ENCODE data around the gene SS18L1. TPM values are rescaled to one million over a fixed set of nuclear protein-coding genes. Genes with fewer than 3 reads are reported as not detected.

Gene SS18L1
- total and polyA plus RNA-seq, 8 donors: 5.5 to 34.8 (median 9.3) TPM

DNA sequence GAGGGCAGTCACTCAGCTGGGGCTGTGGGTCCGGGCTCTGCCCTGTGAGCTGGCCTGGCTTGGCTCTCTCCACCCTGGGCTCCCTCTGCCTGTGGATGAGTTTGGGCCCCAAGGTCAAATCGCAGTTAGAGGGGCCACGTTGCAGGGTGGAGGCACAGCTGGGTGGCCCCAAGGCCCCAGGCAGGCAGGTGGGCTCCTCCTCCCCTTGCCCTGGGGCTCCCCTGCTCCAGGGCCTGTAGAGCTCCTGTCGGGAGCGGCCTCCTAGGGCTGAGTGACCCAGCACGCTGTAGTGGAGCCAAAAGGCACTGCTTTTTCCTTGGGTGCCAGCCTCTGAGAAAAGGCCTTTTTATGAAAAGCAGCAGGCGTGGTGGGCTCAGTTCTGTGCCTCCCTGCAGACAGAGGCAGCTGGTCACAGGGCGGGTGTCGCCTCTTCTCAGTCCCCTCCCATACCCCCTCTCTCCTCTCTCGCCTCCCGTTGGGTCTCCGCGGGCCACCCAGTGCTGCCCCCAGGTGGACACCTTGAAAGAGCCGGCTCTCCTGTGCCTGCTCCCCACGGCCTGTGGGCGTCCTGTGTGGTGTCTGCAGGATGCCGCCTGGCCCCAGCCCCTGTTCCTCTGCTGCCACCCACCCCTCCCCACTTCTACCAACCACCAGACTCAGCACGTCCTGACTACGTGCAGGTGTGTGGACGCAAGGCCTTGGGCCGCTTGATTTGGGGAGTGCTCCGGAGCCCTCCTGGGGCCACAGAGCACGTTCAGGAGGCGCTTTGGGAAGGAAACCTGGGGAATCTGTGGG, 13.2 kb downstream of the SS18L1 start:
- 43 to 50% (median 48%) methylated on average over 18 to 24 of the region's 24 CpGs for WGBS, 5 donors
- no peaks in the 10 kb centered on the region for H3K9me3 ChIP-seq
- peaks cover 14 to 68% (median 62%) of the 10 kb centered on the region in 4 donors for H3K36me3 ChIP-seq
- intact Hi-C loops (cut with DNase I; ENCODE audit: low total_unique reads): no loop called here
- peak; percentile 60 to 86 for DNase-seq
- H3K27me3 ChIP-seq: no peaks in the 10 kb centered on the region
- TF ChIP-seq POLR2A (IDR thresholded peaks at IDR 0.05): no peak
- TF ChIP-seq, protein P1, sequence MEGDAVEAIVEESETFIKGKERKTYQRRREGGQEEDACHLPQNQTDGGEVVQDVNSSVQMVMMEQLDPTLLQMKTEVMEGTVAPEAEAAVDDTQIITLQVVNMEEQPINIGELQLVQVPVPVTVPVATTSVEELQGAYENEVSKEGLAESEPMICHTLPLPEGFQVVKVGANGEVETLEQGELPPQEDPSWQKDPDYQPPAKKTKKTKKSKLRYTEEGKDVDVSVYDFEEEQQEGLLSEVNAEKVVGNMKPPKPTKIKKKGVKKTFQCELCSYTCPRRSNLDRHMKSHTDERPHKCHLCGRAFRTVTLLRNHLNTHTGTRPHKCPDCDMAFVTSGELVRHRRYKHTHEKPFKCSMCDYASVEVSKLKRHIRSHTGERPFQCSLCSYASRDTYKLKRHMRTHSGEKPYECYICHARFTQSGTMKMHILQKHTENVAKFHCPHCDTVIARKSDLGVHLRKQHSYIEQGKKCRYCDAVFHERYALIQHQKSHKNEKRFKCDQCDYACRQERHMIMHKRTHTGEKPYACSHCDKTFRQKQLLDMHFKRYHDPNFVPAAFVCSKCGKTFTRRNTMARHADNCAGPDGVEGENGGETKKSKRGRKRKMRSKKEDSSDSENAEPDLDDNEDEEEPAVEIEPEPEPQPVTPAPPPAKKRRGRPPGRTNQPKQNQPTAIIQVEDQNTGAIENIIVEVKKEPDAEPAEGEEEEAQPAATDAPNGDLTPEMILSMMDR (IDR thresholded peaks at IDR 0.05): peak in 5 of 7 experiments; percentile 34 to 61 (median 45)
- H3K4me1 ChIP-seq: peaks cover 0 to 20% (median 16%) of the 10 kb centered on the region in 4 donors
- no peak overlapping the region for H3K27ac ChIP-seq
- H3K4me3 ChIP-seq: no peak overlapping the region

DNA sequence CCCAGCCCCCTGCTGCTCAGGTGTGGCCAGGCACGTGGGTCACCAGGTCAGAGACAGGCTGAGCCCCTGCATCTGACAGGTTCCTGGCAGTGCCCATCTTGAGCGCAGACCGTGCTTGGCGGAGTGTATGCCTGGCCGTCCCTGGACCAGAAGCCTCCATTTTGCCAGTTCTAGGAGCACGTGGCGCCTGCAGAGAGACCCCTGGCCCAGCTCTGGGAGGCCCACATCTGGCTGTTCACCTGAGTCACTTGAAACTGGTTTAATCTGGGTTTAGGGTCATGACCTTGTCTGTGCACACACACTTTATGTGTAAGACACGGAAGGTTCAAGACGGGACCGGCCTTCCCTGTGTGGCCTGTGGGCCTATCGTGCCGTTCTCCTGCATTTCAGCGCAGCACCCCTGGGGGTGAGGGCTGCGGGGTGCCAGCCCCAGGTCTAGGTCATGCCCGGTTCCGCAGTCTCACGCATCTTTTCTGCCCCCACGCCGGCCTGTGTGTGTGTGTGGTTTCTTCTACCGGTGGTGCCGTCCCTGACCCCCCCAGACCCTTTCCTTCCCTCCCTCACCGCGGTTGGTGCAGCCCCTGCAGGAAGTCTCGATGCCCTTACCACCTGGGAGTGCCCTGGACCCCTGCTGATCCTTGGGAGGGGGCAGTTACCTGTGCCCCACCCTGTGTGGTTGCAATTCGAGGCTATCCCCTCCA, 14.0 kb downstream of the SS18L1 start:
- no peak for DNase-seq
- intact Hi-C loops (cut with DNase I; ENCODE audit: low total_unique reads): no loop called here
- H3K27ac ChIP-seq: no peak overlapping the region
- H3K27me3 ChIP-seq: no peaks in the 10 kb centered on the region
- H3K4me1 ChIP-seq: peaks cover 0 to 20% (median 16%) of the 10 kb centered on the region in 4 donors
- TF ChIP-seq, protein P1 (IDR thresholded peaks at IDR 0.05): no peak
- no peak for TF ChIP-seq POLR2A (IDR thresholded peaks at IDR 0.05)
- no peak for TF ChIP-seq EP300 (IDR thresholded peaks at IDR 0.05)
- no peak for TF ChIP-seq POLR2AphosphoS5 (IDR thresholded peaks at IDR 0.05)
- no peaks in the 10 kb centered on the region for H3K9me3 ChIP-seq
- peaks cover 19 to 71% (median 67%) of the 10 kb centered on the region in 4 donors for H3K36me3 ChIP-seq
- H3K4me3 ChIP-seq: no peak overlapping the region
- WGBS, 5 donors: 81 to 87% (median 82%) methylated on average over 18 to 25 of the region's 25 CpGs

DNA sequence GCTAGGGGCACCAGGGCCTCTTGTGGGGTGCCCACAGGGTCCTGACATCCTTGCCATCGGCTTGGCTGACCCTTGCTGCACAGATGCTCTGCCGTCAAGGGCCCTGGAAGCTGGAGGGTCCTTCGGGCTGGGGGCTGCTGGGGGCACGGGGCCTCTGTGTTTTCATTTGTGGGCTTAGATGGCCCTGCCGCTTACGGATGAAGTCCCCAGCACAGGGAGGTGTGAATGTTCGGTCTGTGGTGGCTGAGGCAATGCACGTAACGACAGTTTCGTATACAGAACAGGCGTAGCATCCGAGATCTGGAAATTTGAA, 14.5 kb downstream of the SS18L1 start:
- H3K4me3 ChIP-seq: no peak overlapping the region
- no peak for TF ChIP-seq EP300 (IDR thresholded peaks at IDR 0.05)
- no peak for TF ChIP-seq POLR2A (IDR thresholded peaks at IDR 0.05)
- TF ChIP-seq, protein P1 (IDR thresholded peaks at IDR 0.05): no peak
- no peak for TF ChIP-seq POLR2AphosphoS5 (IDR thresholded peaks at IDR 0.05)
- intact Hi-C loops (cut with DNase I; ENCODE audit: low total_unique reads): no loop called here
- H3K36me3 ChIP-seq: peaks cover 24 to 71% (median 70%) of the 10 kb centered on the region in 4 donors
- H3K27me3 ChIP-seq: no peaks in the 10 kb centered on the region
- no peak overlapping the region for H3K27ac ChIP-seq
- peaks cover 0 to 20% (median 16%) of the 10 kb centered on the region in 4 donors for H3K4me1 ChIP-seq
- 96 to 97% (median 97%) methylated on average over 10 to 12 of the region's 12 CpGs for WGBS, 5 donors
- H3K9me3 ChIP-seq: no peaks in the 10 kb centered on the region
- DNase-seq: no peak

DNA sequence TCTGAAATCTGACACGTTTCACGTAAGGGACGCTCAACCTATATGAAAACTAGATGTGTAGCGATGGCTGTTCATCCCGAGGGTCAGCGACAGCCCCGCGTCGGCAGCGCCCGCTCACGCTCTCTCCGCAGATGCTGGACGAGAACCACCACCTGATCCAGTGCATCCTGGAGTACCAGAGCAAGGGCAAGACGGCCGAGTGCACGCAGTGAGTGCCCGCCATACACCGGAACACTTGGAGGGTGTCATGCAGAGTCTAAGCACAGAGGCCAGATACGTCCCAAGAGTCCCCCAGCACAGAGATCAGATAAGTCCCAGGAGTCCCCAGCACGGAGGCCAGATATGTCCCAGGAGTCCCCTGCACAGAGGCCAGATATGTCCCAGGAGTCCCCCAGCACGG, 15.0 kb downstream of the SS18L1 start:
- intact Hi-C loops (cut with DNase I; ENCODE audit: low total_unique reads): no loop called here
- peaks cover 29 to 75% (median 71%) of the 10 kb centered on the region in 4 donors for H3K36me3 ChIP-seq
- H3K9me3 ChIP-seq: no peaks in the 10 kb centered on the region
- H3K4me1 ChIP-seq: peaks cover 0 to 20% (median 16%) of the 10 kb centered on the region in 4 donors
- no peak for DNase-seq
- no peak overlapping the region for H3K27ac ChIP-seq
- no peaks in the 10 kb centered on the region for H3K27me3 ChIP-seq
- TF ChIP-seq POLR2A (IDR thresholded peaks at IDR 0.05) (no peak), EP300 (IDR thresholded peaks at IDR 0.05) (no peak), POLR2AphosphoS5 (IDR thresholded peaks at IDR 0.05) (no peak)
- TF ChIP-seq, protein P1 (IDR thresholded peaks at IDR 0.05): no peak
- no peak overlapping the region for H3K4me3 ChIP-seq
- 94 to 96% (median 95%) methylated on average over 21 to 22 of the region's 22 CpGs for WGBS, 5 donors
